HG03342 (cell line): ENCODE results near the gene PSG11.
"Not testable (repeated sequence)": the region's sequence is repeated elsewhere in the genome, so short reads cannot be mapped to it uniquely, and the experiment has no call there.

Experiments used
- ATAC-seq: cut with Tn5 transposase; IDR thresholded peaks from one replicate; pipeline ENCODE4 v1.9.1; 2021; ENCODE audit warnings: mild to moderate bottlenecking, moderate library complexity; ENCODE audit not compliant: unreplicated experiment

PSG11 gene

DNA sequence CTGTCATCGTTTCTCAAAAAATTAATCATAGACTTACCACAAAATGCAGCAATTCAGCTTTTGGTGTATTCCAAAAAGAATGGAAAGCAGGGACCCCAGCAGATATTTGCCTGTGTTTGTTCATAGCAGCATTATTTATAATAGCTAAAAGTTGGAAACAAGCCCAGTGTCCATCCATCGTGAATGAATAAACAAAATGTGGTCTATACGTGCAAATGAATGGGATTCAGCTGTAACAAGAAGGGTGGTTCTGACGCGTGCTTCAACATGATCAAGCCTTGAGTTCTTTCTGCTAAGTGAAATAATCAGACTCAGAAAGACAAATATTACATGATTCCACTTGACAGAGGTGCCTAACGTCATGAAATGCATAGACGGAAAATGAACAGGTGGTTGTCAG, 36.4 kb downstream of the PSG11 start:
- ATAC-seq, result no peak

DNA sequence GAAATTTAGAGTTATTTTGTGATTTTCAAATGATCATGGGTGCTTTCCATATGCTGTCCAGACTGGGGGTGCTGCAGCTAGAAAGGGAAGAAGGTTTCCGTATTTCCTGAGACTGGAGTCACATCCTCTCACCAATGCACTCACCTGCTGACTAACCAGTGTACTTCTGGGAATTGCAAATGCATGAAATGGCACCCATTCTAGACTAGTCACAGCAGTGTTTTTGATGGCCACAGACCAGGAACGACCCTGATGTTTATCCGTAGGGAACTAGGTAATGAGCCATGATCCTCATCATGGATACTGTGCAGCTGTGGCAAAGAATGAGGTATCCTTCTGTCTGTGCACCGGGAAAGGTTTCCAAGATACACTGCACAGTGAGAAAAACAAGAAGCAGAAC, 37.1 kb downstream of the PSG11 start:
- not testable (repeated sequence) for ATAC-seq

DNA sequence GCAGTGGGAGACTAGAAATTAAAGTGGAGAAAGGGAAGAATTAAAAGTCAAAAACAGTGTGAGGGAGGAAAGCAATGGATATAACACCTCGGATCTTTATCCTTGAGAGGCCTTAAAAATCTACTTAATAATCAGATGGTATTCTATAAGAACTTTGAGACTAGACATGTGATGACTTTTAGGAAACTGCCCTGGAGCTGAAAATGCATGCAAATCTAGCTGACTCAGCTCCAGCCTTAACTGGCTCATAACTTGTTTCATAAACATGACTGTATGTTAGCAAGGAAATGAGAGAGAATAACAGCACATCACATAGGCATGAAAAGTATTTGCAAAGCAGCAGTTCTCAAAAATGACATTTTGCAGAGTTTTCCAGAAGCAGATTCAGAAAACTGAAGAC, 38.1 kb downstream of the PSG11 start:
- ATAC-seq, result not testable (repeated sequence)

DNA sequence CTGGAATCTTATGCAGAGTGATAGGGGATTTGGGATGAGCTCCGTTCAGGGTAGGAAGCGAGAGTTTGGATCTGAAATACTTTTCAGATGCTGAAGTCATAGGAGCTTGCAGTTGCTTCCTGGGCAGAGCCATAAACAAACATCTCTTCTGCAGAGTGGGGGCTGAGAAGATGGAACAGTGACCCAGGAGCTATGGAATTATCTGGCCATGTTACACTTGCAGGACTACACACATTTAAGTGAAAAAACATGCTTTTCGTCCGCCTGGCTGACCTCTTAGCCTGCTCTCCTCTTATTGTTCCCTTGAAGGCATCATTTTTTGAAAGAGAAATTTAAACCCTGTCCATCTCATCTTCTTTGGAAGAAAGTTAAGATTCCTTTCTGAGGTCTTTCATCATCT, 40.7 kb downstream of the PSG11 start:
- no peak for ATAC-seq

DNA sequence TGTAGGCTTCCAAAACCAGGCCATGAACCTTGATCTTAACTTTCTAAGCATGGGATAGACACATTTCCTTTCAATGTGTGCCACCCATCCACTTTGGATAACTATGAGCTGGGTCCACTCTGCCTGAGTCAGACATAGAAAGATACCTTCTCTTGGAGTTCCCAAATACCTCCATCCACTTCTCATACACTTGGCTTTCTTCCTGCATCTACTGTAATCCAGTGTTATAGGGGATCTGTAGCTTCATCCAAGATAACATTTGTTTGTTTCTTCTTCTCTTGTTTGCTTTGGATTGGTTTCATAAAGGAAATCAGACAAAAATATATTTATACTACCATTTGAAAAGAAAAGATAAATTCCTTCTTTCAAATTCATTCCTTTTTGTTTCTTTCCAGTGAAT, 44.2 kb downstream of the PSG11 start:
- ATAC-seq, result not testable (repeated sequence)

DNA sequence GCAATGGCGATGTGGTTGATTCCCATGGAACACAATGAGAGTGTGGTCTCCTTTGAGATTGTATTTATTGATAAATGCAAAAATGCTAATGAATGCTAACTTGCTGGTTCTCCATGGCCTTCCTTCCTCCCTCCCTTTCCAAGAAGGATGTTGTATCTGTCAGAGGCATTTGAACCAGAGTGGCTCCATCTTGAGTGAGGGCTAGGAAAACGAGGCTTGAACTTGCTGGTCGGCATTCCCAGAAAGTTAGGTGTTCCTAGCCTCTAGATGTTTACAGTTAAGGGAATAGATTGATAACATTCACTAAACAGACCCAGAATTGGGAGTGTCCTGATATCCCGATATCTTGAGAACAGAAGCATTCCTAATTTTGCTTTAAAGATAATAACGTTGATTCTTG, 54.8 kb downstream of the PSG11 start:
- not testable (repeated sequence) for ATAC-seq

DNA sequence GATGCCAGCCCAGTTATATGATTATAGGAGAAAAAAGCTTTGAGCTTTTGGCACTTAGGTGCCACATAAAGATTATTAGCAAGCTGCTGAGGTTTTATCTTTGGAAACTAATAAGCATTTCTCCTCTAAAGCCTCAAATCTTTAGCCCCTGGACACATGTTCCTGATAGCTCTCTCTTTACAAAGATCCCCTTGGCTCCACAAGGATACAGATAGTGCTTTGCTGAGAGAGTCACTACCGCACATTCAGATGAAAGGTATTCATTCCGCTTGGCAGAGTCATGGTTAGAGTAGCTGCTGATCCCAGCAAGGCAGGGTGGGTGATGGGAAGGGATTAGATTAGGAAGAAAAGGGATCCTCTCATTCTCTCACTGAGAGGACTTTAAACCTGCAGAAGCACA, 61.1 kb downstream of the PSG11 start:
- ATAC-seq, result no peak

DNA sequence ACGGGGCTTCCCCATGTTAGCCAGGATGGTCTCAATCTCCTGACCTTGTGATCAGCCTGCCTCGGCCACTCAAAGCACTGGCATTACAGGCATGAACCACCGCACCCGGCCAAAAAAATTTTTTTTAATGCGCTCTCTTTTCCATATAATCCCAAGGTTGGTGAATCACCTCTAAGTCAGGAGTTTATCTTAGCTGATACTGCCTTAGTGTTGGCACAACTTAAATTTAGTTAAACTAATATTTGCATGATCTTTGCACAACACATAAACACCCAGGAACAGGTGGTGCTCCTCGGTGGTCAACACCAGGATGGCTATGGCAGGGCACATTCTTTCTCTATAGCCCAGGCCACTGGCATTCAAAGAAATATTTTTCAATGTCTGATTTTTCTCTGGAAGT, 65.2 kb downstream of the PSG11 start:
- no peak for ATAC-seq
